Tongue (tissue), 2 donors: ENCODE data around the gene DELE1. TPM values are rescaled to one million over a fixed set of nuclear protein-coding genes. Genes with fewer than 3 reads are reported as not detected.
A peak's percentile ranks its signal among the peaks of the same experiment; 100 is the strongest.
"Not testable (repeated sequence)": the region's sequence is repeated elsewhere in the genome, so short reads cannot be mapped to it uniquely, and the experiment has no call there.

Source experiments
- DNase-seq: peaks from one replicate; pipeline ENCODE4 v3.0.0-alpha.2; 2015
- total RNA-seq: library from RNA; depleted of rRNA; stranded (reverse); fragments of >200 nt; gene quantifications from one replicate; pipeline ENCODE4 v1.2.3, GENCODE V29; 2014

The DELE1 gene
- total RNA-seq, 1 donor from 2014 or later: 61.7 TPM

DNA sequence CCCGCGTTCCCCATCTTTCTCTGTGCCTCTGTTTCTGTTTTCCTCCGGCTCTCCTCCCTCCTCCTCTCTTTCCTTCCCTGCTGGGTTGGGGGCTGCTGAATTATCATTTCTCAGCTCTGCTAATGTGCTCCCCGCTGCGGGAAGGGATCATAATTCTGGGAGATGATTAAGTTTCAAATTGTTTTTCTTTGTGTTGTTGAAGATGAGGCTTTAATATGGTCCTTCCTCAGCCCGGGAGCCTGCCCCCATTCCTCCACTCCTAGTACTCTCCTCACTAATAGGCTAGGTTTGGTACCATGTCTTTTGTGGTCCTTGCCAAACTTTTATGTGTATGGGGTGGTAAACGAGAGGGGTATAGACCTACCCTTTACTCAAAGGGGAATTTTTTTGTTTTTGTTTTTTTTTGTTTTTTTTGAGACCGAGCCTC, 39.8 kb upstream of the DELE1 start:
- DNase-seq: no peak

DNA sequence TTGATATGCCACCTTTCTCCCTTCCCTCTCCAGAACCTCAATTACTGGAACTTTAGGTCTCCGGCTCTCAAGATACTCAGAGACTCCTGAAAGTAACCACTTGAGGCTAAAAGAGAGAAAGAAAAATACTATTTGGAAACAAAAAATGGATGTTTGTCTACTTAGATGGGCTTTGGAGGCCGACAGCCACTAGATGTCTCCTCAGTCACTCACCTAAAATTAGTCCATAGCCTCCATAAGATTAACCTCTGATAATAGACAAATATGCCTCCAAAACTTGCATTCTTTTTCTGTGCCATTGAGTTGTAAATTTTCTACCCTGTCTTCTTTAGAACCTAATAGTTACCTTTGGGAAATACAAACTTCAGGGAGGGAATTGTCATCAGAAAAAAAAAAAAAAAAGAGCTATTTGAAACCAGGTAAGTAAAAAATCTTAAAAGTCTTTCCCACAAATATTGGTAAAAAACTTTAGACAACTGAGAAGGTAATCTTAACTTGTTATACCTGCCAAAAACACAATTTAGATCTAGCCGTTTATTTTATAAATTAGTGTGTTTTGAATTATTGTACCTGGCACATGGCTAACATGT, 34.3 kb upstream of the DELE1 start:
- DNase-seq: no peak

DNA sequence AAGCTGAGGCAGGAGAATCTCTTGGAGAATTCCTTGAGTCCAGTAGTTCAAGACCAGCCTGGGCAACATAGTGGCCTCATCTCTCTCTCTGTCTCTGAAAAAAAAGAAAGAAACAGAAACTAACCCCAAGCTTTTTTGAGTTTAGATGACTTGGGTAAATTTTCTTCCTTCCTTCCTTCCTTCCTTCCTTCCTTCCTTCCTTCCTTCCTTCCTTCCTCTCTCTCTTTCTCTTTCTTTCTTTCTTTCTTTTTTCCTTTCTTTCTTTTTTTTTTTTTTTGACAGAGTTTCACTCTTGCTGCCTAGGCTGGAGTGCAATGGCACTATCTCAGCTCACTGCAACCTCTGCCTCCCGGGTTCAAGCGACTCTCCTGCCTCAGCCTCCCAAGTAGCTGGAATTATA, 33.2 kb upstream of the DELE1 start:
- DNase-seq: not testable (repeated sequence)

DNA sequence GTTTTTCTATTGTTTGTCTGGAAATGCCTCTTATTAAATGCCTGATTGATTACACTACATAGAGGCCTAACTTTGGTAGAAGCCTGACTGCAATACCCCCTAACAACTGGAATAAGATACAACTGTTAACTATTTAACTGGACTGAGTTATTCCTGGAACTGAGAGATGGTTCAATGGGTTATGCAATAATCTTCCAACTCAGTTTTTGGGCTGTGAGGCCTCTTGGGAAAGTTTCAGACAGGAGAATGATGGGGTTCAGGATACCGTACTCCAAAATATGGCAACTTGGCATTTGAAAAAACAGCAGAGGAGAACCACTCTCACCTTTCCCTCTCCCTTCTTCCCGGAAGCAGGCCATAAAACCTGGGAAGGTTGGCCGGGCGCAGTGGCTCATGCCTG, 26.2 kb upstream of the DELE1 start:
- no peak for DNase-seq

DNA sequence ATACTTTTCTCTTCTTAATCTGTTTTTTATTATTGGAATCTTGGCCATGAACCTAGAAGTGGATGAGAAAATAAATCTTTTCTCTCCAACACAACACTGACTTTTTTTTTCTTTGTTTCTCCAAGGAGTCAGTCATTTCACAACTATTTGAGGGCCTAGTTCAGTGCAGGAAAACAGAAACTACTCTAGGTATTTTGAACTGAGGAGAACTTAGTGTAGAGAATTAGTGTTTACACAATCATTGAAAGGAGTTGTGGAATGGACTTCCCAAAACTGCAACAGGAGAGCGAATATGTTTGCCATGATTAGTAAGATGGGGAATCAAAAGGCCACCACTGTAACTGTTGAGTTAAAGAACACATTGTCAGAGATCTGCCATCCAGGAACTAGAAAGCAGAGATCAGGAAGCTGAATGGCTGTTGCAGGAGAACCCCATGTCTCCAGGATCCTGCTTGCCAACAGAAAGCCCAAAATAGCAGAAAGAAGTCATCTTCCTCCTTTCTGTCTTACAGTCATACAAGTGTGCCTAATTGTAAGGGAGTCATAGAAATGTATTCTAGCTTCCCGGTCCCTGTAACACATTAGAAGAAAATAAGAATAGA, 25.1 kb upstream of the DELE1 start:
- DNase-seq: no peak

DNA sequence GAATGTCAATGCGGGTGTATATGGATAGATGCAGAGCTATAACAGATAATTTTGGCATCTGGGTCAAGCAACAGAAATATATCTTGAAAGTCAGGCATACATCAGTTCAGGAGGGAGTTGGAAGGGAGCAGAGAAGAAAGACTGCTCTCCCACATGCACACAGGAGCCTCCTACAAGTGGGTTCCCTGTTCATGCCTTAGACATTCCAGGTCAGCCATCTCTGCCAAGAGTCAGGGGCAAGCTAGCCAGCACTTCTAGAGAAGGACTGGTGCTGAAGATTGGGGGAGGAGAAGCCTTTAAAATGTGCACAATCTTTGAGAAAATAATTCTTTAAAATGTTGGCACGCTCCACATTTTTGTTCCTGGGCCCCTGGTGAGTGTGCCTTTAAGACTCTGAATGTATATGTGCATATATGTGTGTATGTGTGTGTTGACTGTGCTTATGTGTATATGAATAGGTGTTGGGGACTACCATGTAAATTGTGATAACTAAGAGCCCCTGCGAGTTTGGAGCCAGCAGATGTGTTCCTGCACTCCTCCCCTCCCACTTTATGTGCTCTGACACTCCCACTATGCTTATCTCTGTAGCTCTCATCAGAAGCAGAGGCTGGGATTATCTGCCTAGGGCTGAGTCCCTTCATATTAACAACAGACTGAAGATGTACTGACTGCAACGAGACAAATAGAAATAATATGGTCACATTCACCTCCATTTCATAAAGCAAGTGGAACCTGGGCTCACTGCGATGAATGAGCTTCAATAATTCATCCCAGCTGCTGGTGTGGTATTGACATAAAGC, 21.5 kb upstream of the DELE1 start:
- DNase-seq: no peak

DNA sequence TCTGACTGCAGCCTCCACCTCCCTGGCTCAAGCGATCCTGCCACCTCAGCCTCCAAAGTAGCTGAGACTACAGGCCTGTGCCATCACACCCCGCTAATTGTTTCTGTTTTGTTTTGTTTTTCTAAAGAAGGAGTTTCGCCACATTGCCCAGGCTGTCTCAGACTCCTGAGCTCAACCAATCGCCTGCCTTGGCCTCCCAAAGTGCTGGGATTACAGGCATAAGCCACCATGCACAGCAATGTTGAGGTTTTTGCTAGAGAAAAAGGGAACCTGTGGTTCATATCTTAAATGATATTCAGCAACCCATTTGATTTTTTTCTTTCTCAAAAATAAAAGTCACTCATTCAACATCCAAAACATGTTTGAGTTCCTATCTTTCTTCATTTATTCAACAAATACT, 20.4 kb upstream of the DELE1 start:
- DNase-seq: no peak

DNA sequence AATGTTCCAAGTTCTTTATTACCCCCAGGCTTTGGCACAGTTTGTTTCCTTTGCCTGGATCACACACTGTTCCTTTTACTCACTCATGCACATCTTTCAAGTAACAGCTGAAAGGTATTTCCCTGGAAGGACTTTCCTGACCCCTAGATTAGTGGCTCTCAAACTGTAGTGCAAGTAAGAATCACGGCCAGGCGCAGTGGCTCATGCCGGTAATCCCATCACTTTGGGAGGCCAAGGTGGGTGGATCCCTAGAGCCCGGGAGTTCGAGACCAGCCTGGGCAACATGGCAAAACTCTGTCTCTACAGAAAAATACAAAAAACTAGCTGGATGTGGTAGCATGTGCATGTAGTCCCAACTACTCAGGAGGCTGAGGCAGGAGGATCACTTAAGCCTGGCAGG, 19.1 kb upstream of the DELE1 start:
- no peak for DNase-seq

DNA sequence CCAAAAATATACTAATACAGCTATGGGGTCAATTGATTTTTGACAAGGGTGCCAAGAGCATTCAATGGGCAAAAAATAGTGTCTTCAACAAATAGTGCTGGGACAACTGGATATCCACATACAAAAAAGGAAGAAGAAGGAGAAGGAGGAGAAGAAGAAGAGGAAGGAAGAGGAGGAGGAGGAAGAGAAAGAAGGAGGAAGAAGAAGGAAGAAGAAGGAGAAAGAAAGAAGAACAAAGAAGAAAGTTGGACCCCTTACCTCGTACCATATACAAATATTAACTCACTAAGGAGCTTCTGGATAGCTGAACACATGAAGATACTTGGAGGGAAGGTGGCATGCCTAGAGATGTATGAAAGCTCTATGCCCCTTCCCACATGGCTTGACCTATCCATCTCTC, 17.2 kb upstream of the DELE1 start:
- no peak for DNase-seq

DNA sequence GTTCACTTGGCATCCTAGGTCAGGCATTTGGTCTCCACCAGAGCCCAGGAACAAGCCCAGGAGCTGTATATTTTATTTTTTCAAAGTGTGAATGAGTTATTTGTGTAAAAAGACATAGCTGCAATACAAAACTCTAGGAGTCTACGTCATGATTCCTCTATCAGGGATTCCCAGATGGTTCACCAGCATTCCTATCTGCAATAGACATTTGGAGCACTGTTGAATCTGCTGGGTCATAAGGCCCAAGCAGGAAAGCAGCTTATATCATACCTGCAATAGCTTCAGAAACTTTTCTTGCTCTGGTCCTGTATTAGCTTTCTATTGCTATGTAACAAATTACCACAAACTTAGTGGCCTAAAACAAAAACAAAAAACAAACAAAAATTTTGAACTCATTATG, 16.7 kb upstream of the DELE1 start:
- DNase-seq: no peak

DNA sequence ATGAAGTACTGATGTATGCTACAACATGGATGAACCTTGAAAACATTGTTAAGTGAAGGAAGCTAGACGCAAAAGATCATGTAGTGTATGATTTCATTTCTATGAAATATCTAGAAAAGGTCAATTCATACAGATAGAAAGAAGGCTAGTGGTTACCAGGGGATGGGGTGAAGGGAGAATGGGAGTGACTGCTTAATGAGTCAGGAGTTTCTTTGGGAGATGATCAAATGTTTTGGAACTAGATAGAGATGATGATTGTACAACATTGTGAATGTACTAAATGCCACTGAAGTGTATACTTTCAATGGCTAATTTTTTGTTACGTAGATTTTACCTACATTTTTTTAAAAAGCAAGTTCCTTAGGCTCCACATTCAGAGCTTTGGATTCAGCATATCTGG, 14.9 kb upstream of the DELE1 start:
- DNase-seq: no peak

DNA sequence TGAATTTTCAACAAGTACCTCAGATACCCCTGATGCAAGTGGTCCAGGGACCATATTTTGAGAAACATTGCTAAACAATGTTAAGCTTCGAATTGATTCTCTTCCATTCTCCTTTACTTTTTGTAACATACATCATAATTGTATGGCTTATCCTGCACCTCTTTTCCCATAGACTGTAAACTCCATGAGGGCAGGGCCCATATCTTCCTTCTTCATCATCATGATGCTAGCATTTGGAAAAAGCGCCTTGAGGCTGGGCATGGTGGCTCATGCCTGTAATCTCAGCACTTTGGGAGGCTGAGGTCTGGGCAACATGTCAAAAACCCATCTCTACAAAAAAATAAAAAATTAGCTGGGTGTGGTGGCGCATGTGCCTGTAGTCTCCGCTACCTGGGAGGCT, 14.5 kb upstream of the DELE1 start:
- no peak for DNase-seq

DNA sequence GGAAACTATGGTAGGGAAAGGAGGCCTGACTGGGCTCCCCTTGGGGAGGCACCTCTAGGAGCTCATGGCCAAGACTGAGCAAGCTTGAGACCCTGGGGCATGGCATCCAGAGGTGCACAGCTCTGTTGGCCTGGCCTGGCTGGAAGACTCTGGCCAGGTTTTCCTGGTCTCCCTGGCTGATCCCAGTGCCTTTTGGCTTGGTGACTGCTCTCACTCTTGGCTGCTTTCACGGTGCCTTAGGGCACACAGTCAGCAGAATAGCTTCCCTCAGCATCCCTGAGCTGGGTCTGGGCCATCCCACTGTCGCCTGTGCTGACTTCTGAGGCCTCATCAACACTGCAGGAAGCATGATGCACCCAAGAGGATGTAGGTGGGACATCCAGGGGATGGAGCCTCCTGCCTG, 13.4 kb upstream of the DELE1 start:
- no peak for DNase-seq

DNA sequence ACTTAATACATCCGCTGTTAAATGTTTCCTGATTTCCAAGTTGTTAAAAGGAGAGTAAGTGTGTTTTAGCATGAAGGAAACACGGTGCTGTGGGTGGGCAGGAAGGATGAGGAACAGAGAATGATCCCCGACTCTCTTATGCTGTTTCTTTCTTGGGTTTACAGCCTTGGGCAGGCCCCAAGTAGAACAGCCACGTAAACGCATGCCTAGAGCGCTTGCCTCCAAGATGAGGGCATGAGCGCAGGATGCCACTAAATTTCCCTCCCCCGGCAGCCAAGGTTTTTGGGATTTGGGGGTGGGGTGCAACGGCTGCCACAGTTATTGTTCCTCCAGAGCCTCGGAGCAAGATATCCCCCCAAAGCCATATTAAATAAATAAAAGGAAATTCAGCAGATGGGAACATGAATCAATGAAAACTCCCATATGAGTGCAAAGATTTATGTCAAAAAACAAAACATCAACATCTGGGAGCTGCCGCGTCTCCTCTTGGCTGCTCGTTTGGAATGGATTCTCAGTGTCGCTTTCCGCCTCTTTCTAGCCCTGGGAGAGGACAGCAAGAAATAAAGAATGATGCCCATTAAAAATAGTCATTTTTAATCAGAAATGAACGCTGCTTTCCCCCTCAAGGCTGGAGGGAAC, 10.0 kb upstream of the DELE1 start:
- no peak for DNase-seq

DNA sequence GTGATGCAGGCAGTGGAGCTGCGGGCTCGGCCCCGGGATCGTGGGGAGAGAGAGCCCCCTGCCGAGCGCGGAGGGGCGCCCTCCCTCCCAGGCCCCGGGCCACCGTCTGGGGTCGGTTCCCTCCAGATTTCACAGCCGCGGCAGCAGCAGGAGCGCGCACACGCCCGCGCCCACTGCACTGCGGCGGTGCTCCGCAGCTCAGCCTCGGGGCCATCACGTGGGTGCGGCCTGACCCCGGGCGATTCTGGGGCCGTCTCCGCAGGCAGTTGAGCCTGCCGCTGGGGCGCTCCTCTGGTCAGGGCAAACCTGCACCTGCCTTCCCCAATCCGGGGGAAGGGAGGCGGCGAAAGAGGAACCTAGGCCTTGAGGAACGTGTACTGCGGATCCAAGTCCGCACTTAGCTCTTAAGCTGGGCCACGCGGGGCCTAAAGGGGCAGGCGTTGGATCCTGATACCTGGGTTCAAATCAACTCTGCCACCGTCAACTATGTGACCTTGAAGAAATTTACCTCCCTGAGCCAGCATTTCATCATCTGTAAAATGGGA, 9.4 kb upstream of the DELE1 start:
- peak; percentile 41 for DNase-seq

DNA sequence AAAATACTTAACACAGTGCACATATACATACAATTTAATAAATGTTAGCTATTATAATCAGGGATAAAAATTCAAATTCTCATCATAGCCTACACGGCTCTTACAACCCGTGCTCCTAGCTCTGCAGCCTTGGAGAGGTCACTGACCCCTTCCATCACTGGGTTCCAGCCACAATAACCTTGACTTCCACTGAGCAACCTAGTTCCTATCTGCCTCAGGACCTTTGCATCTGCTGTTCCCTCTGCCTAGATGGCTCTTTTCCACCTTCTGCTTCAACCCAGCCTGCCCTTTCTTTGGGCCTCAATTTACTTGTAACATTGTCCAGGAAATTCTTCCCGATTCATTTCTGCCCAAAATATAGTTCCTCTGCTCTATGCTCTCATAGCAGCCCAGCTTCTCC, 8.9 kb upstream of the DELE1 start:
- DNase-seq: no peak

DNA sequence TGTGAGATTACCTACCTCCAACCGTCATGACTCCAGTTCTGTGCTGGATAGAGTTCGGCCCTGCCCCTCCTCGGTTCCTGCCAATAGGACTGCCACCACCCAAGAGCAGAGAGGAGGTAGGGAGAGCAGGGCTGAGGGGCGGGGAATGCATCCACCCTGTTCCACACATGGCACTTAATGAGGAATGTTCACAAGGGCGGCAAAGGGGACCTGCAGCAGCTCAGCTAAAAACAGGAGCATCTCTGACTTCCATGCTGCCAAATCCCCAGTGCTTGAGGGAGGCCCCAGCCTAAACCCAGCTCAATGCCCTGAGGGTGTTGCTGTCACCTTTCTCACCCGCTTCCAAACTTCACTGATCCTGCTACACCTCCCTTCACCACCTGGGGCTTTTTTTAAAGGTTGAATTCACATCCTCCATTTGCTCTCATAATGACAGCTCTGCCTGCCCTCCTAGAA, 7.8 kb upstream of the DELE1 start:
- DNase-seq: peak; percentile 39

DNA sequence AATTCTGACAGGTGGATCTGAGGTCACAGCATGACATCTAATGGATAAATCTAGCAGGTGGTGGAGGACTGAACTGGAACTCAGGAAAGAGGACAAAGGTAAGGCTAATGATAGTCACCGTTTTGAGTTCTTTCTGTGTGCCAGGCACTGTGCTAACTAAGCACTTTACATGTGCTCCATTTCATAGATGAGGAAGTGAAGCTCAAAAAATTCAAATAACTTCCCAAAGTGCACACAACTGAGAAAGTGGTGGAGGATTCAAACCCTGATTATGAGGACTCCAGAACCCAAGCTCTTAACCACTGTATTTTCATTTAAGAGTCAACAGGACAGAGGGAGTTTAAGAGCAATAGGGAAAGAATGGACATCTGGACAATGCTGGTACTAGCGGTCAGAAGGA, 7.1 kb upstream of the DELE1 start:
- no peak for DNase-seq

DNA sequence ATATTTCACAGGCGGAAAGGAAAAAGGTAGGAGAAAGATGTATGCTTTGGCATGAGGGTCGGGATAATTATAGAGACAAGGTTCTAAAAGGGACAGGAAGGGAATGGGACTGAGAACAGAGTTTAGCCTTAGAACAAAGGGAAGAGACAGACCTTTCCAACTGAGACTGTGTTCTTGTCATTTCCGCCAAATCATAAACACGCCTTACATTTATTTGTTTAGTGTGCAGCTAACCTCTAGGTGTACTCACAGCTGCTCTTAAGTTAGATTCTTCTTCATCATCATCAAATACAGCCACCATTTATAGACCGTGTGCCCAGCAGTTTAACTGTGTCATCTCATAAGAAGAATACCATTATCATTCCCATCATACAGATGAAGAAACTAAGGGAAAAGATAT, 5.9 kb upstream of the DELE1 start:
- DNase-seq: no peak

DNA sequence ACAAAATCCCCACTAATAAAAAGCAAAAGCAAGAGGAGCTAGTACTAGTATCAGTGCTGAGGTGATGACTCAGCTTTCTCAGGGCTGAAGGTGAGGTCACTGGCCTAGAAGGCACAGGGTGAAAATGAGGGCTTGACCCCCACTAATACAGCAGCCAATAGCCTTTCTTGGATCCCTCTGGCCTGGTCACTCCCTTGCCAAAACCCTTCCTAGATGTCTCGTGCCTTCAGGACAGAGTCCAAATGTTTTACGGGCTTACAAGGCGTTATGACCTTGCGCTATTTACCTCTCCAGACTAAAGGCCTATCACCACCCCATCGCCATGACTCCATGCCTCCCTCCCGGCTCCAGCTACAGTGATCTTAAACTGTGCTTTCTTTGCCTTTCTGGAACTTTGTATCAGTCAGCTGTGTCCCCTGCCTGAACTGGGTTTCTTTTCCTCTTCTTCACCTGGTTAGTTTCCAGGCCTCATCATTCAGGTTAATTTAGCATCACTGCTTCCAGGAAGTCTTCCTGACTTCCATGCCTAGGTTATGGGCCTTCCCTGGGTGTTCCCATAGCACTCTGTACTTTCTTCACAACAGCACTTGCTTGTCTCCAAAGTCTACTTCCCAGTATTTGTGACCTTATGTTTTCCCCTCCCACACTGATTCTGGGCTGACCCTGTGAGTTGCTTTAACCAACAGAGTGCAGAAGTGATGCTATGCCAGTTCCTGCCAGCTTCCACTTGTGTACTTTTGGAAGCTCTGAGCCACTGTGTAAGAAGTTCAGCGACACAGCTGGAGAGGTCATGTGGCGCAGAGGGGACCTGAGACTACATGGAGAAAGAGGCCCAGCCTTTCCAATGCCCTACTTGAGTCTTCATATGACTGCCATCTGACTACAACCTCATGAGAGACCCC, 4.2 kb upstream of the DELE1 start:
- DNase-seq: no peak

DNA sequence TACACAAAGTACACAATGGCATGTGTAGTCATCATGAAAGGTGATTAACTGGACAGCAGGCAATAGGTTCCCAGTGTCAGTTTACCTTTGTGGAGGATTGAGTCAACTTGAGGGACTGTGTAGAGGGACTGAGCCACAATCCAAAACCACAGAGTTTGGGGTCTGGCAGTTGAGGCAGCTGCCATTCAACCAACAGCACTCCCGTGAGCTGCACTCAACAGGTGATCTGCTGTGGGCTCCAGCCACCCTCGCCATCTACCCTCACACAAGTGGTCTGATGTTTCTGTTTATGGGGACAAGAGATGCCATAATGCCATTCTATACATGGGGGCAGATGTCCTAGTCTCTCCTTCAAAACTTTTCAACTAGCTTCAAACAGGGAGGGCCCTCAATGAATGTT, 2.9 kb upstream of the DELE1 start:
- DNase-seq: no peak
